NCI-H1694 treated with DMSO at 0.1 percent for 48 hours (cell line): ENCODE results near the gene DNAJC3.
"Not testable (repeated sequence)": the region's sequence is repeated elsewhere in the genome, so short reads cannot be mapped to it uniquely, and the experiment has no call there.

Experiments
- DNase-seq: peaks from one replicate; lab custom pipeline; 2025; lab: John Stamatoyannopoulos, UW

Gene DNAJC3

DNA sequence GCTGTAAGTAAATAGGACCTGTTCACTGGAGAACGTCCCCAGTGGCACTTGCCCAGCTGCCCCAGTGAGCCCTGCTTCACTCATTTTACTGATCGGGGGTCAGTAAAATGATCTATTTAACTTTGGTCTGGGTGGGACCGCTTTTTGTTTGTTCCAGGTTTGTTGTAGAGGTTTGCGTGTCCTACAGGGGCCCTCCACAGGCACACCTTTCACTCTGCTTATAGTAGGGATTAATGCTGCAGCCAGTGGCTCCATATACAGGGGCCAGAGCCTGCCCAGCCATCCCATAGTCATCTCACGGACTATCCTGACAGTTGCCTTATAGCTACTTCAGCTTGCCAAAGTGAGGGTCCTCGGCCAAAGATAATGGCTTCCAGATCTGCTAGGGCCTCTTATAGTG, 104.1 kb downstream of the DNAJC3 start:
- no peak for DNase-seq

DNA sequence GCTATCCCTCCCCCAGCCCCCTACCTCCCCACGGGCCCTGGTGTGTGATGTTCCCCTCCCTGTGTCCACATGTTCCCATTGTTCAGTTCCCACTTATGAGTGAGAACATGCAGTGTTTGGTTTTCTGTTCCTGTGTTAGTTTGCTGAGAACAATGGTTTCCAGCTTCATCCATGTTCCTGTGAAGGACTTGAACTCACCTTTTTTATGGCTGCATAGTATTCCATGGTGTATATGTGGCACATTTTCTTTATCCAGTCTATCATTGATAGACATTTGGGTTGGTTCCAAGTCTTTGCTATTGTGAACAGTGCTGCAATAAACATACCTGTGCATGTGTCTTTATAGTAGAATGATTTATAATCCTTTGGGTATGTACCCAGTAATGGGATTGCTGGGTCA, 105.0 kb downstream of the DNAJC3 start:
- not testable (repeated sequence) for DNase-seq

DNA sequence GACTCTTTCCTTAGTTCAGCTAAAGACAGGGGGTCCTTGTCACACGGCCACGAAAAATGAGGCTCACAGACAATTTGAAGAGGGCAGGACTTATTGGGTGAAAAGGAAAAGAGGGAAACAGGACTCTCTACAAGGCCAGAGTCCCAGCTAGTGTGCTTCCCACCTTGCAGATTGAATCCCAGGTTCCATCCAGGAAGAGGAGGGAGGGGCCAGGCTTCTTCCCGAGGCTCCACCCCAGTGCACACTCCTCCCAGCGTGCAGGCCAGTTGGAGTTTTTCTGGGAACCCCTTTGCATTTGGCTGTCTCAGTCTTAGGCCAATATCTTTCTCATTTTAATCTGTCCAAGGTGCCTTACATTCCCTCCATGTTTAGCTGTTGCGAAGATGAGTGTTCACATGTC, 106.8 kb downstream of the DNAJC3 start:
- no peak for DNase-seq

DNA sequence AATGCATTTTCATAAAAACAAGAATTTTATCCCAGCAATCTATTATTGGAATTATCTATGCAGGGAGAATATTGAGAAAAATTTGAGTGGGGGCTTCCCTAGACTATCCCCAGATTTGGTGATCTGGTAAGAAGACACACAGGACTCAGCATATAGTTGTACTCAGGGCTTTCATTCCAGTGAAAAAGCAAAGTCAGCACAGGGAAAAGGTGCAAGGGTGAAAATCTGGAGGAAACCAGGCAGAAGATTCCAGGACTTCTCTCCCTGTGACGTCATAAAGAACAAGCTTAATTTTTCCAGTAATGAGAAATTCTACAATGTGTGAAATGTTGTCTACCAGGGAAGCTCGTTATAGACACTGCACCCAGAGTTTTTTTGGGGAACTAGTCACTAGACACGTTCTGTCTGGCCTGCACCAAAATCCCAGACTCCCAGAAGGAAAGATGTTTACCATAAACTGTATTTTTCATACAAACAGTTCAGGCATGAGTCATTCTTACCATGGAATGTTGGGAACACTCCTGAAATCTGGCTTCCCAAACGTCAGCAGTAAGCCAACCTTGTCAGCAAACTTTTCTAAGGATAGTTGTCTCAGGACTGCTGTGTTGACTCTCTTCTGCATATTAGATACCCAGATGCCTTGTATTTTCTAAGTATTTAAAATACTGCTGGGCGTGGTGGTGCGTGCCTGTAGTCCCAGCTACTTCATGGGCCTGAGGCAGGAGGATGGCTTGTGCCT, 107.4 kb downstream of the DNAJC3 start:
- no peak for DNase-seq

DNA sequence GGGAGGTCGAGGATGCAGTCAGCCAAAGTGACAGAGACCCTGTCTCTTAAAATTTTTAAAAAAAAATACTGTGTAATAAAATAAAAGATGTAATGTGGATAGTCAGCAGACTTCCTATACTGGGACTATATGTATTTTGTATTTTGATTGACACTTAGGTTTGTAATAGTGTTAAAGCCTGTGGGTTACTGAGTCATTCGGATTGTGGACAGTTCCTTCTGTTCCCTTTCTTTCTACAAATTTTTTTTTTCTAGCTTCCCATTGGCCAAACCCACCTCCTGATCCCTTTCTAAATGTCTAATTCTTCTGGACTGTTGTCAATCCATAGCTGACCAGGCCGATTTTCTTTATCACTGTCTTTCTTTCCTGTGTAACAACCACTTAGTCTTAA, 108.0 kb downstream of the DNAJC3 start:
- DNase-seq: no peak

DNA sequence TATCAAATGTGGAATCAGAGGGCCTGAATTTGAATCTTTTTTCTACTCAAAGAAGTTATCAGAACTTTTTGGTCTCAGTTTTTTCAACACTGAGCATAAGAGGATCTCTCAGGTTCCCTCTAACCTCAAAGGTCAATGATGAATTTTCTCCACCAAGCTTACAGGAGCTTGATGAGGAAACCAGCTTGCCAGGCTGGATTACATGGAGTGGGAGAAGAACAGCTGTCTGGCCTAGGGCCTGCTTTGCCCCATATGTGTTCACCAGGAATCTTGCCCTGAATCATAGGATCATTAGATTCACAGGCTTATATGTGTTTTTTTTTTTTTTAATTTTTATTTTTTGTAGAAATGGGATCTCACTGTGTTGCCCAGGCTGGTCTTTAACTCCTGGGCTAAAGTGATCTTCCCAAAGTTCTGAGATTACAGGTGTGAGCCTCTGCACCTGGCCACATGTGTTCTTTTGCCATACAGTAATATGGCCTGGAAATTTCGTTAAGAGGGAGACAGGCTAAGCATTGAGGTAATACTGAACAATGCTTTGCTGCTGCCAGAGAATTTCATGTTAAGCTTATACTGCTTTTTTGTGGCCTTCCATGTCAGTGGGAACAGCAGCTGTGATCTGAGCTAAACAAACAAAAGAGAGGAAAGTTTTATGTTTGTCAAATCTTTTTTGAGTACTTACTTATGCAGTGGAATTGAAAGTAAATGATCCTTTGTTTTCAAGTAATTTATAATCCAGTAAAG, 110.6 kb downstream of the DNAJC3 start:
- DNase-seq: no peak

DNA sequence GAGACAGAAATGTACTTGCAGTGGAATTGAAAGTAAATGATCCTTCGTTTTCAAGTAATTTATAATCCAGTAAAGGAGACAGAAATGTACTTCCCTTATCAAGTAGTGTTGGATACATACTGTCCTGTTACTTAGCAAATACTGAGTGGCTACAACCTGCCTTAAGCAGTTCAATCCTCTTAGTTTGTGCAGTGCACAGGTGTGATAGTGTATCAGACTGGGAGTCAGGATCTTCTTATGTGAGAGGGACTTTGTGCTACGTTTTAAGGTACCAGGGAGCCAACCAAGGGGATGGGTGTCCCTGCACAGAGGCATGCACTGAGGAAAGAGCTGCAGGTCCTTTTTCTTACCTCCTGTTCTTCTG, 111.1 kb downstream of the DNAJC3 start:
- no peak for DNase-seq

DNA sequence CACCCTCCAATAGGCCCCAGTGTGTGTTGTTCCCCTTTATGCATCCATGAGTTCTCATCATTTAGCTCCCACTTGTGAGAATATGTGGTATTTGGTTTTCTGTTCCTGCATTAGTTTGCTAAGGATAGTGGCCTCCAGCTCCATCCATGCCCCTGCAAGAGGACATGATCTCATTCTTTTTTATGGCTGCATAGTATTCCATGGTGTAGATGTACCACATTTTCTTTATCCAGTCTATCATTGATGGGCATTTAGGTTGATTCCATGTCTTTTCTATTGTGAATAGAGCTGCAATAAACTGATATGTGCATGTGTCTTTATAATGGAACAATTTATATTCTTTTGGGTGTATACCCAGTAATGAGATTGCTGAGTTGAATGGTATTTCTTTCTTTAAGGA, 112.4 kb downstream of the DNAJC3 start:
- not testable (repeated sequence) for DNase-seq

DNA sequence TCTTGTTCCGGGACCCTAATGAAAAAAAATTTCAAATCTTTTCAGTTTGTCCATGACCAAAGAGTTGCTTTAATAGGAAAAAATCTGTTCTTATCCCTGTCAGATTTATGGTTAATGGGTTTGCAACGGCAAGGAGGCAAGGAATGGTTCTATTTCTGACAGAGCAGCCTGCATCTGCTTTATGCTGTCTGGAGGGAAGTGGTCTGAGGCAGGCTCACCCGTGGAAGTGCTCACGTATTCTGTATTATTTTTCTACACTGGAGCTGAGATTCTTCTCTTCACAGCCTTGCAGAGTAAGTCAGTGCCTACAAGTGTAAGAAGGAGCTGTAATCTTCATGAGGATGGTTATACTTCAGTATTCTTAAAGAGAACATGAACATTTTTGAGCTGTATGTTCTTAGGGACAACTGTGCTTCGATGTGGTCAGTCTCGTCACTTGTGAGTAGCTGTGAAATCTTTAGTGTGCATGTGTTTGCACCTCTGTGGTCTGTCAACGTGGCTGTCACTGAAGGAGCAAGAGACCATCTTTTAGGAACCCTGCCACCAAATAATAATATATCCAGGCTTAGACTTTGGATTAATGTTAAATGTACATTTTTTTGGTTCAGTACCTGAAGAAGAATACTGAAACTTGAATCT, 114.3 kb downstream of the DNAJC3 start:
- DNase-seq: no peak

DNA sequence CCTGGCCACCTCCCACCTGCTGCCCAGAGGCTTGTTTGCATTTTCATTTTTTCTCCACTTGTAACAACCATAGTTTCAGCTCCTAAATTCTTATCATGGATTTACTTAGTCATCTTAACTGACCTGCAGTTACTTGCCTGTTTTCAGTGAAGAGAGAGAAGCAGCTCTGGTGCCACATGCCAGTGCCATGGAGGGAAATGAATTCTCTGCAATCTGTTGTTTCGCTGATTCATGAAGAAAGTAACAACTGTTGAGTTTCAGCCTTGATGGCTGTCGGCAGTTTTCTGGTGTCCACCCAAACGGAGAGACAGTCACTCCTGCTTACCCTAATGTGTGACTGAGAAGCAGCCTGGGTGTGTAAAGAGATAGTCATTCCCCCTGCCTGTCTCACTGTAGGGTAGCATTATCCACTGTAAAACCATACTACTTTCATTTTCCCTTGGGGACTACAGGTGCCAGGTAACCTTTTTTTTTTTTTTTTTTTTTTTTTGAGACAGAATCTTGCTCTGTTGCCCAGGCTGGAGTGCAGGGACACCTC, 116.1 kb downstream of the DNAJC3 start:
- DNase-seq: no peak

DNA sequence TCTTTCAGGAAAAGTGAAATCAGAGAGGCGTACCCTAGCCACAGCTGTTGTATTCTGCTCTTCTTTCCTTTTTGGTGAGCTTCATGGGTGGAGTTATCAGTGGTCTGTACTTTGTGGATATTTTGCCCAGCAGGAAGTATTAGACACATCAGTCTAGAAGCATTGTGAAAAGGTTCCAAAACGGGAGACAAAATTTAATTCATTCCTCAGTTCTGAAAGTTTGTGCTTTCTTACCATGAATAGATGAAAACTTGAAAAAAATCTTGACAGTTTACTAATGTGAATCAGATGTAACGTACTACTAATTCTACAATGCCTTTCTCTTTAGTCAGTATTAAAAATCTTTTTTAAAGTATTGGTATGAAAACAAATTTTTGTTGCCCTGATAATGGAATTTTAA, 116.8 kb downstream of the DNAJC3 start:
- no peak for DNase-seq

DNA sequence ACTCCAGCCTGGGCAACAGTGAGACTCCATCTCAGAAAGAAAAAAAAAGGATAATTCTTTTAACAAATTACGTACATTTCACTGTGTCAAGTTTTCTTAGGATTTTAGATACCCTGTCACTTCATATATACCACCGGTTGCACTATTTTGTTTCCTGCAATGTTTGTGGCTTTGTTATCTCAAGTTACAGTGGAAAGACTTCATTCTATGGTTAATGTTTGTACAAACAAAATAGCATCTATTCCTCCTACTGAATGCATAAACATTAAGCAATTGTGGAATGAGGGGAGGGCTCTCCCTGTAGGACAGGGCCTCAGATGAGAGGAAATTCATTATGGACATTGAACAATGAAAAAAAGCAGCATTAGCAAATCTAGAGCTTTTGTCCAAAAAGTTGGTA, 120.1 kb downstream of the DNAJC3 start:
- no peak for DNase-seq

DNA sequence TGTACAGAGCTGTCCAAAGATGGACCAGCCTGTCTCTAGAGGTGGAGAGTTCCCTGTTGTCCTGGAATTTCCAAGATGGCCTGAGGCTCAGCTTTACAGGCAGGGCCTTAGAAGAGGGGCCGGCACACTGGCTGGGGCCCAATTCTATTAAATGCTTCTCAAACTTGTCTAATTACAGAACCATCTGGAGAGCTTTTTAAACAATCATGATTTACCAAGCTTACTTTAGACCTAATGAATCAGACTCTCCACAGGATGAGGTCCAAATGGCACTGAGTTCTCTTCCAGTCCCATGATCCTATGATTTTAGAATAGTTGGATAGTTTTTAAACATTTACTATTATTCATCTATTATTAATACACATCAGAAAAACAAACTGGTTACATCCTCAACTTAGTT, 123.5 kb downstream of the DNAJC3 start:
- no peak for DNase-seq

DNA sequence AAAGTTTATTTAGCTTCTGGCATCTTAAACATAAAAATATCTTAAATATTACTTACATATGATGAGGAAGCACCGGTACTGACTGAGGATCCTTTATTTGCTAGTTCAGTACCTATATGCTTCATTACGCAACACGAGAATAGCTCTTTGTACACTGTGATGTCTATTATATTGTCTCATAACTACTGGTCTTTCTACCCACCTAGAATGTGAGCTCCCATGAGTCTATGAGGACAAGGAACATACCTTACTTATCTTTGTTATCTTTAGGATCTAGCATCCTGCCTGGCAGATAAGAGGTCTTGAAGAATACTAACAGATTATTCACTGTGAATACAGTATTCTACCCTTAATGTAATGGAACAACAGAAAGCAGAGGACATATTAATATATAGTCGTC, 124.9 kb downstream of the DNAJC3 start:
- DNase-seq: no peak

DNA sequence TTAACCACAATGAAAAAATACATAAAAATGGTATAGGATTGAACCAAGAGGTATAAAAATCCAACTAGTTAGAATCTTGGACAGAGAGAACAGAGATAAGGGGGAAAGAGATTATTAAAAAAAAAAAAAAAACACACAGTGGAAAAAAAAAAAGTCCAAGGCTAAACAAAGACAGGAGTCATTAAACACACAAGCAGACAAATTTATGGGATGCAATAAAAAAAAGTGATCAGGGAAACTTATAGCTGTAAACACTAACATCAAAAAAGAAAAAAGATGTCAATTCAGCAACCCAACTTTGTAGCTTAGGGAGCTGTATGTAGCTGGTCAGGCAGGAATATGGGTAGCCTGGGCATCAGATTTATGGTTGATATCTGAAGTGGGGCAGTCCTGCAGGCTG, 129.0 kb downstream of the DNAJC3 start:
- no peak for DNase-seq

DNA sequence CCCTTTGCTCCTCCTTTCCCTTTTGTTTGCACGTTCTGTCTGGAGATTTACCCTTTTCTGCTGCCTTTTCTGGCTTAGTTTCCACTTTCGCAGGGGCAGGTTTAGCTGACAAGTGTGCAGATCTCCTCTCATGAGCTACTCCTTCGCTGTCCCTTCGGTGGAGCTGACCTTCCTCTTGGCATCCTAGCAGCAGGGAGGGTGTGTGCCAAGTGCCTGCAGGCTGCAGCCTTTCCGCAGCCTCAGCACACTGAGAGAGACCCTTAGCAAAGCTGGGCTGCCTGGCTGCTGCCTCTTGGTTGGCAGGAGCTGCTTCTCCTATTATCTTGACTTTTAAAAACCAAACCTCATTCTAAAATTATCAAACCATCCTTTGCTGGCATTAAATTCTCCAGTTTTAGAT, 132.5 kb downstream of the DNAJC3 start:
- no peak for DNase-seq

DNA sequence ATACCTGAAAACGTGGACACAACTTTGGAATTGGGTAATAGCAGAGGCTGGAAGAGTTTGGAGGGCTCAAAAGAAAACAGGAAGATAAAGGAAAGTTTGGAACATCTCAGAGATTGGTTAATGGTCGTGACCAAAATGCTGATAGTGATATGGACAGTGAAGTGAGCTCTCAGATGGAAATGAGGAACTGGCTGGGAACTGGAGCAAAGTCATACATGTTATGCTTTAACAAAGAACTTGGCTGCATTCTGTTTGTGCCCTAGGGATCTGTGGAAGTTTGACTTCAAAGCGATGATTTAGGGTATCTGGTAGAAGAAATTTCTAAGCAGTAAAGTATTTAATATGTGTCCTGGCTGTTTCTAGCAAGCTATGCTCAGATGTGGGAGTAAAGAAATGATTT, 136.2 kb downstream of the DNAJC3 start:
- DNase-seq: no peak

DNA sequence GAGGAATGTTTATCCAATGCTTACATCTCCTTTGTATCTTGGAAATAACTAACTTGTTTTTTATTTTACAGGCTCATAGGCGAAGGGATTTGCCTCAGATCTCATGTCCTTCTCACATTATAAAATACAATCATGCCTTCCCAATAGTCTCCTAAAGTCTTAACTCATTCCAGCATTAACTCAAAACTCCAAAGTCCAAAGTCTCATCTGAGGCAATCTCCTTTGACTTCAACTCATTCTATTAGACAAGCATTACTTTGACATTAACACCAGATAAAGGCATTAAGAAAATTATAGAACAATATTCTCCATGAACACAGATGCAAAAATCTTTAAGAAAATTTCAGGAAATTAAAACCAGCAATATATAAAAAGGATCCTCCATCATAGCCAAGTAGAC, 137.6 kb downstream of the DNAJC3 start:
- DNase-seq: no peak

DNA sequence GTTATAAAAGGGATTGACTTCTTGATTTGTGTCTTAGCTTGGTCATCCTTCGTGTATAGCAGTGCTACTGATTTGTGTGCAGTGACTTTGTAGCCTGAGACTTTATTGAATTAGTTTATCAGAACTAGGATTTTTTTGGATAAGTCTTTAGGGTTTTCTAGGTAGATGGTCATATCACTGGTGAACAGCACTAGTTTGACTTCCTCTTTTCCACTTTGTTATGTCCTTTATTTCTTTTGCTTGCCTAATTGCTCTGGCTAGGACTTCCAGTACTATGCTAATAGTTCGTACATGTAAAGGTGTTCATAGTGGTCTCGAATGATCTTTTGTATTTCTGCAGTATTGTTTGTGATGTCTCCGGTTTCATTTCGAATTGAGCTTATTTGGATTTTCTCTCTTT, 145.4 kb downstream of the DNAJC3 start:
- DNase-seq: no peak

DNA sequence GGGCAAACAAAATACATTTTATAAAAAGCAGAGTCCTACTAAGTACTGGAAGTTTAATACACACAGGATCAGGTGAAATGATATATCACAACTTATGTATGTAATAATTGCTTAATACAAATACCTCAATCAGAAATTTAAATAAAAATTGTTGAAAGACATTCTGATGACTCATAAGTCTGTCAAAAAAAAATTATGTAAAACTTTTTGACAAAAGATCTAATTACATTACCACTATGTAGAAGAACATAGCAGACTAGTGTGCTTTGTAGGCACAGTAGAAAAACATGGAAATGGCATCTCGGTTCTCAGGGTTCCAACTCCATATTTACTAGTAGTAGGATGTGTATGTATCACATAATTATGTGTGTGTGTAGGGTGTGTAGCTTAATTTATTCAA, 156.2 kb downstream of the DNAJC3 start:
- DNase-seq: no peak

DNA sequence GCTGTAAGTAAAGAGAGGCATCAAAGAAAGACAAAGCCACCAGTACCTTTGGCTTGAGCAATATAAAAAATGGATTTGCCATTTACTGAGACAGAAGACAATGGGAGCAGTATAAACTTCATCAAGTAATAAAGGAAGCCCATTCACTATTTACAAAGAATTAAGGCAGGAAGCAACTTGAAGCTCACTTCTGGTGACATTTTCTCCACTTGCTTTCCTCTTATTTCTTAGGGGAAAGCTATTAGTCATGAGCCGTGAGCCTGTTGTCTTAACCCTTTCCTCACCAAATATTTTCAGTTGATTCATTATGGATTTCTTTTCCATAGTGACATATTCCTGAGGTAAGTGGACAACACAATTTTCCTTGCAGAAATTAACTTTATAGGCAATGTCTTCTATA, 156.8 kb downstream of the DNAJC3 start:
- no peak for DNase-seq

DNA sequence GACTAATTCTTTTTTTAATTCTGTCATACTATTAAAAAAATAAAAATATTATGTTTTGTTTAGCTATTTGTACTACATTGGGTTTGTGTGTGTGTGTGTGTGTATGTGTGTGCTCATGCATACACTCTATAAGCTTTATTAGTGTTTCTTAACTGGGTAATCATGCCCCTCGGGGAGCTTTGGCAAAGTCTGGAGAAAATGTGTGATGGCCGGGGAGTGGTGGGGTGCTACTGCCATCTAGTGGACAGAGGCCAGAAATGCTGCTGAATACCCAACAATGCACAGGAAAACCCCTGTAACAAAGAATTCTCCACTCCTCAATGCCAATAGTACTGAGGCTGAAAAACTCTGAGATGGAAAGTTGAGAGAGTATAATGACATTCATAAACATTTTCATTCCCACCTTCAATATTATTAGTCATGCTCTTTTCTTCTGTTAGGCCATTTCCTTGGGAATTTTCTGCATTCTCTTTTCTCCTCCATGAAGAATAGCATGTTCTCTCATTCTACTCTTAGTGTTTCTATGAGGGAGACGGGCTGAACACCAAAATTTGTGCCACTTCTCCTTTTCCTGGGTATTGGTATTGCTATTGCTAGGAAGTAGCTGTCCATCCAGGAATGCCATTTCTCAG, 157.3 kb downstream of the DNAJC3 start:
- peak; percentile 63 for DNase-seq

DNA sequence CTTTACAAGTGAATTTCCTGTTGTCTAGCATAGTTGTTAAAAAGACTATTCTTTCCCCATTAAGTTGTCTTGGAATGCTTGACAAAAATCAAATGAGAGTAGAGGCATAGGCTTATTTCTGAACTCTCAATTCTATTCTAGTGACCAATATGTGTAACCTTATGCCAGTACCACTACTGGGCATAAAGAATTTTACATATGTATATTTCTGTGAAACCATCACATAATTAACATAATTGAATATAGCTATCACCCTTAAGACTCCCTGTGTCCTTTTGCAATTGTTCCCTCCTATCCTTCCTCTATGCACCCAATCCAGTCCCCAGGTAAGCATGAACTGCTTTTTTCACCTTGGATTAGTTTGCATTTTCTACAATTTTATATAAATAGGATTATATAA, 165.0 kb downstream of the DNAJC3 start:
- DNase-seq: no peak
